NCI-H2227 (cell line): ENCODE data around the gene CEP85L.

Source experiments
- DNase-seq: peaks from one replicate; lab custom pipeline; 2025; ENCODE audit not compliant: unreplicated experiment; lab: John Stamatoyannopoulos, UW

The CEP85L gene

DNA sequence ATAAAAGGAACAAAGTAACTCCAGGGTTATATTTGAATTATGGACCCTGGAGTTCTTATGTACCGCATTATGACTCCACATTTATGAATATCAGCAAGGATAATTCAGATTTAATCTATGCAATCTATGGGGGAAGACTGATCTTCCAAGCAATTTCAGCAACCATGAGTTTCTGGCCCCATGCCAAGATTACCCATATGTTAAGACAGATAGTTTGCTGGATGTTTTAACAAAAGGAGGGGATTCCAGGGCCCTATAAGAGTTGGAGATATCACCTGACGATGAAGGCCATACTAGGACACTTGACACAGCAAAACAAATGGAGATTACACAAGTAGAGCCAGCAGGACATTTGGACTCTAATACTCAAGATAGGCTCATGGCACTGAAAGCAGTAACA, 149.2 kb downstream of the CEP85L start:
- DNase-seq = no peak

DNA sequence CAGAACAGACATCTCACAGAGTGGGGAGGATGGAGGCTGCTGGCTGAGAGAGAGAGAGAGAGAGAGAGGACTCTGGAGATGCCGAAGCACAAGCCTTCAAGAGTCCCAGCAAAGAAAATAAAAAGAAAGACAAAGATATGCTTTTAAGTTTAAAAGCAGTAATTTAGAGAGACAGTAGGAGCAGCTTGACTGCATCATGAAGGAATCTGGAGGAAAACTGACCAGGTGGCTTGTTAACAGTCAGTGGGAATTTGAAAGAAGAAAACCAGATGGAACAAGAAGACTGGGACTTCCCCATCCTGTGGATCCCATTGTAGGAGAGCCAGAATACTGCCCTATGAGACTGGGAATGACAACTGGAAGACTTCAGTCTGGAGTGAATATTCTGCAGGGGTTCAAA, 149.6 kb downstream of the CEP85L start:
- DNase-seq = no peak

DNA sequence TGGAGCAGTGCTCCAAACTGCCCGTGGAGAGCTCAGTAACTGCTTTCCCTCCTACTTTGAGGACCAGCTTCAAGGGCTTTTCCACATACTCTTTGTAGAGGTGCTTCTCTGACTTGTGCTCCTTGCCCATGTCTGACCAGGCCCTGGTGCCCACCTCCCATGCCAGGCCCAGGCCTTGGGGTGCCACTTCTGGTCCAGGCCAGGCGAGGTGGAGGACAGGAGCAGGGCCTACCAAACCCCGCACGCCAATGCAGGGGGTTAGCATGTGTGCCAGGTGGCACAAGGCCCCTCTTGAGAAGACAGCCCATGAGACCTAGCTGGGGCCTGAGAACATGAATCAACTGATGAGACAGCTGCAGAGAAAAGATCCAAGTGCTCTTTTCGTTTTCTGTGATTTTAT, 150.3 kb downstream of the CEP85L start:
- DNase-seq = no peak

DNA sequence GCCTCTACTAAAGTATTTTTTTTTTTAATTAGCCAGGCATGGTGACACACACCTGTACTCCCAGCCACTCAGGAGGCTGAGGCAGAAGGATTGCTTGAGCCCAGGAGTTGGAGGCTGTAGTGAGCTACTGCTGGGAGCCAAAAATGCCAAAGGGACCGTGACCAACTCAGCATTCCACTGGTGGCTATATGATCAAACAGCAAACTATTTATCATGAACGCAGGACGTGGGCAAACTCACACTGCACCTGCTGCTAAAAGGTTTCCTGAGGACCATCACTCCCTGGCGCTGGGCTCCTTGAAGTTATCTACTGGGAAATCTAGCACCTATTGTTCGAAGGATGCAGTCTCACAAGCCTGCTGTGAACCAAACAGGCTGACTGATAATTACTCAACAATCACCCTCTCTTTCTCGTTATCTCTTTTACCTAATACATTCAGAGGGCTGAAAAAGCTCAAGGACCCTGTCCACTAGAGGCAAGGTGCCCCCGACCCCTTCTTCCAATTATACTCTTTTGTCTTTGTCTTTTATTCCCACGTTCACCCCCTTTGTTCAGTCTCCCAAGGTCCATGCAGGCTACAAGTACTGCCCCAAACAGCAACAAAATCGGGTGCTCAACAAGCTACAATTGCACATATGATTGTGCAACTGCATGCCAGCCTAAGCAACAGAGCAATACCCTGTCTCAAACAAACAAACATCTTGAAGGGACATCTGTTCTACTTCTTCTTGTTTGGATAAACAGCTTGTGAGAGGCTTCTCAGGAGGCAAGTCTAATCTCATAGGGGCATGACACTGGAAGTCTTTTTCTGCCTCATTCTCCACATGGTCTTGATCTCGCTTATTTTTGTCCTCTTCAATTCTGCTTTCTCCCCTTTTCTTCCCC, 151.0 kb downstream of the CEP85L start:
- DNase-seq = no peak

DNA sequence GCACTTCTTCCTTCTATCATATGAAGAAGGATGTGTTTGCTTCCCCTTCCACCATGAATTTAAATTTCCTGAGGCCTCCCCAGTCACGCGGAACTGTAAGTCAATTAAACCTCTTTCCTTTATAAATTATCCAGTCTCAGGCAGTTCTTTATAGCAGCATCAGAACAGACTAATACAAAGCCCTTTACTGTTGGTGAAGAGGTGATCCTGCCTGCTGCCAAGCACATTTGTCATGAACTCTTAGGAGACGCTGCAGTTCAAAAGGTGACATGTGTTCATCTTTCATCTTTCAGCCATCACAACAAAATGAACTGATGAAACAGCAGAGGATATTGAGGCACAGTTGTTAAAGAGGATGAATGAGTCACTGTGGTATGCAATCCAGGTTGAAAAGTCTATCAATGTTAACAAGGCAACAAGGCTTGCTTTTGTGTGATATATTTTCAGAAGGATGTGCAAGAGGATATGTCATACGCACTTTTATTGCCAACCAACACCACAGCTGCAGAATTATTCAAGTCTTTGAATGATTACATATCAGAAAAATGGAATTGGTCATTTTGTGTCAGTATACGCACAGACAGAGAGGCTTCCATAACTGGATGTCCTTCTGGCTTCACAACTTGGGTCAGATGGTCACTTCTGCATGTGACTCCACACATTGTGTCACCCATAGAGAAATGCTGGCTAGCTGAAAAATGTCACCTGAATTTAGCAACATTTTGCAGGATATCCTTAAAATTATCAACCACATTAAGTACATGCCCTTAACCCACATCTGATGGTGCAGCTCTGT, 155.7 kb downstream of the CEP85L start:
- DNase-seq = no peak

DNA sequence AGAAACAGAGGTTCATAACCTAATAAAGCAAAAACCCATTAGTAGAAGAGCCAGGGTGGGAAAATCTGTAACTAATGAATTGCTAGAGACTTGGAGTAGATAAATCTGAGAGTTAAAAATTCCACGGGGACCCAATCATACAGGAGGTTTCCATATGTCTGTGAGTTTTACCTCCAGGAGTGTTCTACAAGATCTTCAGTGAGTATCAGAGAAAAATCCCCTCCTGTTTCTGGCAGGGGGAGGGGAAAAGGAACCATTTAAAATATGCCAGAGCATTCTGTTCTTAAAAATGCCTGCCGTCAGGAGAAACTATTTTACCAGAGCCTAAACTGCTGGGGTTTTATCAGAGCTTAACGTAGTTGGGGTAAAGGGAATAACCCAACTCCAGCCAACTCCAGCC, 157.3 kb downstream of the CEP85L start:
- DNase-seq = no peak

DNA sequence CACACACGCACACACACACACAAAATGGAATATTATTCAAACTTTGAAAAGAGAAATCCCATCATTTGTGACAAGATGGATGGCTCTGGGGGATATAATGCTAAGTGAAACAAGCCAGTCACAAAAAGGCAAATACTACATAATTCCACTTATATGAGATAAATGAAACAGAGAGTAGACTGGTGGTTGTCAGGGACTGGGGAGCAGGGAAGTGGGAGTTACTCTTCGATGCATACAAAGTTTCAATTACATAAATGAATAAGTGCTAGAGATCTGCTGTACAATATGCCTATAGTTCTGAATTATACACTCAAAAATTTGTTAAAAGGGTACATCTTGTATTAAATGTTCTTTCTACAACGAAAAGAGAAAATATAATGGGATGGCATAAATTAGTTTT, 161.4 kb downstream of the CEP85L start:
- DNase-seq = no peak

DNA sequence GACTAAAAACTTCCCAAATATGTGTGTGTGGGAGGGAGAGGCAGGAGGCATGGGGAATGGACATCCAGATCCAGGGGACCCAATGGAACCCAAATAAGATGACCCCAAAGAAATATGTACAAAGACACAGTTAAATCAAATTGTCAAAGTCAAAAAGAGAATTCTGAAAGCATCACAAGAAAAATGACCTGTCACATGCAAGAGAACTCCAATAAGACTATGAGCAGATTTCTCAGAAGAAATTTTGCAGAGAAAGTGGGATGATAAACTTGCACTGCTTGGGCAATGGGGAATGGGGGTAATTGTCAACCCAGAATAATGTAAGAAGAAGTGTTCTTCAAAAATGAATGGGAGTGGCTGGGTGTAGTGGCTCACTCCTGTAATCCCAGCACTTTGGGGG, 162.8 kb downstream of the CEP85L start:
- DNase-seq = no peak

DNA sequence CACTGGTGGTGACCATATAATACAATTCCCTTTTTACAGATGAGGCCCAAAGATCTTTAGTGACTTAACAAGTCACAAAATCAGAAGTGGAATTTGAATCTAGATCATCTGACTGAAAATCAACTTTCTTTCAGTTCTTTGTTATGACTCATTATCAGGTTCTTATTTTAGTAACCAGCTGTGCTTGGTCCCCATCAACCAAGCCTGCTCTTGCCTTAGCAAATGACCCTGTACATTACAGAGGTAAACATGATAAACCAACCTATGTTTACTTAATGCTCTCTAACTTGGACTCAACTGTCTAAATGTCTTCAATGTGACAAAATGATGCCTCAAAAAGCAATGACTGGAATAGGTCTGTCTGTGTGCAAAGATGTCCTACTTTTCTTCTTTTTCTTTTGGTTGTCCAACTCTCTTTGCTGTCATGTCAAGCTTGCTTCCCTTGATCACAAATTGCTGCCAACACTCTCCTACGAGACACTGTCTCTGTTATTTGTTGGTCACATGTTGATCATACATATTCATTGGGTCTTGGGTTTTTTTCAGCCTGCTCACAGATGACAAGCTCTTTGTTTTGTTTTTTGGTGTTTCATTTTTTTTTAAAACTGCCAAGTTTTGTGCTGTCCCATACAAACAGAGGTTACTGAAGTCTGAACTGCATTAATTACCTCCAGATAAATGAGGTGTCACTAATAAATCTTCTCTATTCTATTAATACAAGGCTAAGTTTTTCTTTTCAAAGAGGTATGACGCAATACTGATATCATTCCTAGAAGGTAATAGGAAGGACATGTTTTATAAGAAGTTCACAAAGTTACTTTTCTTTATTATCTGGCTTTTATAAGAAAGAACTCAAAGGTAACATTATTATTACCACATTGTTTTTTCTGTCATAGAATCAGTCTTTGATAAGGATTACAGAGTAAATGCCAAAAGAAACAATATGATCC, 165.5 kb downstream of the CEP85L start:
- no peak for DNase-seq

DNA sequence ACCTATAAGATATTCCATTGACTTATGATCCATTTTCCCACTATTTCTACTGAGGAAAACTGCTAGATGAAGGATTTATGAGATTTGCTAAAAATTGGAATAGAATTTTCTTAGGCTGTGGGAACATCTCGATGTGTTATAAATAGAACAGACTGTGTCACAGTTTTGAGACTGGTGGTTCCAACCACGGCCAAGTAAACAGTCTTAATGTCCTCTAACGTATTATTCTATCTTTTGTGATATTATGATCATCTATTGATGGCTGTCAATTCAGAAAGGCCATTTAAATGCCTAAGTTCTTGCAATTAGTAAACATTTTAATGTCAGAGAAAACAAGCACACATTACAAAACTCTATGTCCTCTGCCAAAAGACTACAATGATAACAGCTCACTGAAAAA, 174.8 kb downstream of the CEP85L start:
- no peak for DNase-seq

DNA sequence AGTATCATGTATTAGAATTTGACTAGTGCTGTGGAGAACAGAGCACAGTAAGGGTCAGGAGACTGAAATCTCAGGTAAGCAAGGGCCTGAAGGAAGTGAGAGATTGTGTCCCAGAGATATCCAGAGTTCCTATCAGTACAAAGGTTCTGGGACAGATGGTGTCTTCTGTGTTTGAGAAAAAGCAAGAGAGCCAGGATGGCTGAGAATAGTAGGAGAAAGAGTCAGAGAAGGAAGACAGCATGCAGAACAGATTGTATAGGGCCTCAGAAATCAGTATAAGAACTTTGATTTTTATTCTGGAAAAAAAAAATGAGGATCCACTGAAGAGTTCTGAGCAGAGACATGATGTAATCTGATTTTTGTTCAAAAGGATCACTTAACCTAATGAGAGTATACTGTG, 178.1 kb downstream of the CEP85L start:
- no peak for DNase-seq

DNA sequence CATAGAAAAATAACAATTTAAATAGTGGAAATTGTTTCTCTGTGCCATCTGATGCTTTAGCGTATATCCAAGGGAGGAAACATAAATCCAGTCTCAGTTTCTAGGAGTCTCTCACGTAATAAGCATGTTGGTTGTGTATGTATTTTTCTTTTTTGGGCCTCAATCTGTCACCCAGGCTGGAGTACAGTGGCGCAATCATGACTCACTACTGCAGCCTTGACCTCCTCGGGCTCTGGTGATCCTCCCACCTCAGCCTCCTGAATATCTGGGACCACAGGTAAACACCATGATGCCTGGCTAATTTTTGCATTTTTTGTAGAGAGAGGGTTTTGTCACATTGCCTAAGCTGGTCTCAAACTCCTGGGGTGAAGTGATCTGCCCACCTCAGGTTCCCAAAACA, 181.9 kb downstream of the CEP85L start:
- no peak for DNase-seq

DNA sequence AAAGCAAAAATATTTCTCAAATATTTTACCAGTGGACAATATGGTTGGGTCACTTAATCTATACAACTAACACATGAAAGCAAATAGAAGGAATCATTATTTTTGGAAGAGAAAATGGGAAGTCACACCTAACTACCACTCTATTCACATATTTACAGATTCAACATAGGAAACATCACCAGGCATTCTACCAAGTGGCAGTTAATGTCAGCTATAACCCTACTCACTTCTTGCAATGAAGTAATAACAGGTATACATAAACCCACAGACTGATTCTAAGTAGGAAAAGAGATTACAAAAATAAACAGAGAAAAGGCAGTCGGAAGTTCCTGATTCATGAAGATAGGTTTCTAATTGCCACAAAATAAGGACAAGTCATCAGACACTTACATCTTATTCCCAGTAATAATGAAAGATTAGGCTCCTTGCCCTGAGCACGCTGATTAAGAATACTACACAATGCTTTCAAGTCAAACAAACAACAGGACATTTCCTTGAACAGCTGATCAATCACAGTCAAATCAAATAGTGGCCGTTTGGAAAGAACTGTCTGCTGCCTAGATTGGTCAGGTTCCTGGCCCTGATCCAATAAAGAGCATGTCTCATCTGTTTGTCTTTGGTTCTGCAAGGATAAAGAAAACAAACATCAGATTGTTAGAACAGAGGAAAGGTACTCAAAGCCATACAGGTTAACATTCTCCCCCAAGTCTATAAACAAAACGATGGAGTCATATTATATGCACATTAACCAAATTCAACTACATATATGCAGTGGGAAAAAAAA, 182.5 kb downstream of the CEP85L start:
- DNase-seq = no peak

DNA sequence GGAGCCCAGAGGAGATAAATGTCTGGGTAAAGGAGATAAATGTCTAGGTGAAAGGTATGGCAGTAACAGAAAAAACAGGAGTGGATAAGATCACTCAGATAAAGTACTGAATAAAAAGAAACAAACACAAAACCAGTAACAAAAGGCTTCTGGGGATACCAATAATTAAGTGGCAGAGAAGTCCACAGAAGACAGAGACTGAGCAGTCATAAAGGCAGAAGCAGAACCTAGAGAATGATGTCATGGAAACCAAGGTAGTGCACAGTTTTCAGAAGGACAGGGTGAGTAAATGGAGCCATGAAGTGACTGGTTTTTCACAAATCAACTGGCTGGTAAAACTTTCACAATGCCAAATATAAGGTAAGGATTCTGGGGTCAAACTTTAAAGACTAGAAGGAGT, 184.2 kb downstream of the CEP85L start:
- no peak for DNase-seq

DNA sequence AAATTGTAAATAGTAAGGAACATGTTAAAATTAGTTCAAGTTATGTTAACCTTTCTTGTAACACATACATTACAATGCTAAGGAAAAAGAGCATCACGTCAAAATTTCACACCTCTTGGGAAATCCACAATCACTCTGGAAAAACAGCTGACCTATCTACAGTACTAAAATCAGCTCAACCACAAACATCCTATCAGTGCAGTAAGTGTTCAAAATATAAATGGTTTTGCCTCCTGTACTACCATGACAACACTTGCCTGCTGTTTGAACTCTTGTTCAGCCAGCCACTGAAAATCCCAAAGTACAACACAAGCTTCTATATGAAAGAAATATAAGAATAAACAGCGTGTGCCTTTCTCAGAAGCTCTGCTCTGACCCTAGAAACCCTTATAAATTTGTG, 186.8 kb downstream of the CEP85L start:
- DNase-seq = no peak

DNA sequence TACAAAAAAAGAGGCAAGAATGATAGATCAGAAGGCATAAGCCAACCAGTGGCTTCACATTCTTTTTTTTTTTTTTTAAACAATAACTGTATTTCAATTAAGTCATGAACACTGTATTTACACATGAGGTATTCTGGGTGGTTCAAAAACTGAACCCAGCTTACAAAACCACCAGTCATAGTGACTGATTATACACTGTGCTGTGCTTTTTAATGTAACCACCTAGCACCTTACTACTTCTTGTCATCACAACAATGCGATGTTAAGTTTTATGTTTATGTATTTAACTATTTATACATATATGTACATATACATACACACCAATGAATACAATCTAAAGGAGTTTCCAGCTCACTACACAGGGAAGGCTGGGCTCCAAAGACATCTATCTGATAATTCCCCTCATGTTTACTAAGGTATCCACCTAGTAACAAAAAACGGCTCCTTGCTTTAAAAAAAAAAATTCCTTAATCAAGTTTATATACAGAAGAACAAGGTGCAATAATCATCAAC, 190.4 kb downstream of the CEP85L start:
- DNase-seq = no peak

DNA sequence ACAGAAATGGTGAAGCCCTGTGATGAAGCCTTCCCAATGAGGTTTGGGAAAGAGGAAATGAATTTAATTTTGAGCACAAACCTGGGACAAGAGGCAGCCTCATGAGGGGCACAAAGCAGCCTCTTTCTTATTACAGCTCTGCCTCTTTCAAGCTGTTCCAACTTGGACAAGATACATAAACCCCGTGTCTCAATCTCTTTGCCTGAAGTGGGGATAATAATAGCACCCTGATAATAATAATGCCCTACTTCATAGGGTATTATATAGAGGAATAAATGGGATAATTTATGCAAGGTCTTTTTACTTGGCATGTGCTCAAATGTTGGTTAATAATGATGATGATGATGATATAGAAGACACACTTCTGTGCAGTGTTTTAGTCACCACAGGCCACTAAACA, 194.4 kb downstream of the CEP85L start:
- DNase-seq = no peak

DNA sequence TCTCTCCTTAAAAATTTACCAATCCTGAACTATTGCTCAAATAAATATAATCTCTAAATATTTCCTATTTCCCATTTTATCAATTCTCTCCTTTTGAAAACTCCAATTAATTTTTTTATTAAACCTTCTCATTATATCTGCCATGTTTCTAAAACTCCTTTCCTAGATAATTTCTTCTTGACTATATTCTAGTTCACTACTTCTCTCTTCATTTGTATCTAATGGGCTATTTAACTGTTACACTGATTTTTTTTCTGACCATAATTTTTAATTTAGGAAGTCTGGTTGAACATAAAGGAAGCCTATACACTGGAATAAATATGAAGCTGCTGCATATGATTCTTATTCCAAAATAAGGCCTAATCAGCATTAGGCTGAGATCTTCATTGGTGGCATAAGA, 199.6 kb downstream of the CEP85L start:
- DNase-seq = no peak

DNA sequence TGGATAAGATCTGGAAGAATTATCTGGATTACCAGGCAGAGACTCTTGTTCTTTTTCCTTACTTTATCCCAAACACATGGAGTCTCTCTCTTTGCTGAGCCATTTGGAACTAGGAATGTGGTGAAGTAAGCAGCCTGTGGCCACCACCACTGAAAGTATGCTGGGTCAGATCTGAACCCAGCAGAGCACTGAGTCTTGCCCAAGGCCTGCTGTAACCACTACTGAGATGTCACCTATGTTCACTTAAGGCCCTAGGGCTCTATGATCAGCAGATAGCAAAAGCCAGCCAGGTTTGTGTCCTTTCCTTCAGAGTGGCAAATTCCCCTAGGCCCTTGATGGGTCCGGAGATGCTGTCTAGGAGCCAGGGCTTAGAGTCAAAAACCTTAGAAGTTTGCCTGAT, 206.6 kb downstream of the CEP85L start:
- DNase-seq = no peak

DNA sequence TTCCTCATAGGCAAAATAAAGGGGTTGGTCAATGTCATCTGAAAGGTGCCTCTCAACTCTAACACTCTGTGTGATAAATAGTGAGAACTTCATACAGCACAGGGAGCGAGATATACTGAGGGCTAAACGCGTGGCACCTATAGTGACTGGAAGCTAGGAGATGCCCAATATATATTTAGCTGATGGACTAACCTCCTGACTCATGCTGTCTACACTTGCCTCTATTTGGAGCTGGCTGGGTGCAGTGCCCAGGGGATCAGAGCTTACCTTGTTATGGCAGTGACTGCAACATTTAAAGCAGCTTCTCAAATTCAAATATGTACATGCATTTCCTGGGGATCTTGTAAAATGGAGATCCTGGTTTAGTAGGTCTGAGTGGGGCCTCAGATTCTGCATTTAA, 214.9 kb downstream of the CEP85L start:
- no peak for DNase-seq
